KBM-7 (cell line): ENCODE results near the gene NRL.

Experiments
- DNase-seq: peaks from one replicate; pipeline ENCODE4 v3.0.0-alpha.2; 2015
- in situ Hi-C: fragments of 300-500 bp; cut with MboI; formaldehyde crosslinking; loops from 2 replicates; pipeline ENCODE4 v1.14.3; 2020; ENCODE audit warnings: low sequenced_read_pairs, low pct_unique_long_range_greater_than_20kb, mixed read lengths

Gene NRL

DNA sequence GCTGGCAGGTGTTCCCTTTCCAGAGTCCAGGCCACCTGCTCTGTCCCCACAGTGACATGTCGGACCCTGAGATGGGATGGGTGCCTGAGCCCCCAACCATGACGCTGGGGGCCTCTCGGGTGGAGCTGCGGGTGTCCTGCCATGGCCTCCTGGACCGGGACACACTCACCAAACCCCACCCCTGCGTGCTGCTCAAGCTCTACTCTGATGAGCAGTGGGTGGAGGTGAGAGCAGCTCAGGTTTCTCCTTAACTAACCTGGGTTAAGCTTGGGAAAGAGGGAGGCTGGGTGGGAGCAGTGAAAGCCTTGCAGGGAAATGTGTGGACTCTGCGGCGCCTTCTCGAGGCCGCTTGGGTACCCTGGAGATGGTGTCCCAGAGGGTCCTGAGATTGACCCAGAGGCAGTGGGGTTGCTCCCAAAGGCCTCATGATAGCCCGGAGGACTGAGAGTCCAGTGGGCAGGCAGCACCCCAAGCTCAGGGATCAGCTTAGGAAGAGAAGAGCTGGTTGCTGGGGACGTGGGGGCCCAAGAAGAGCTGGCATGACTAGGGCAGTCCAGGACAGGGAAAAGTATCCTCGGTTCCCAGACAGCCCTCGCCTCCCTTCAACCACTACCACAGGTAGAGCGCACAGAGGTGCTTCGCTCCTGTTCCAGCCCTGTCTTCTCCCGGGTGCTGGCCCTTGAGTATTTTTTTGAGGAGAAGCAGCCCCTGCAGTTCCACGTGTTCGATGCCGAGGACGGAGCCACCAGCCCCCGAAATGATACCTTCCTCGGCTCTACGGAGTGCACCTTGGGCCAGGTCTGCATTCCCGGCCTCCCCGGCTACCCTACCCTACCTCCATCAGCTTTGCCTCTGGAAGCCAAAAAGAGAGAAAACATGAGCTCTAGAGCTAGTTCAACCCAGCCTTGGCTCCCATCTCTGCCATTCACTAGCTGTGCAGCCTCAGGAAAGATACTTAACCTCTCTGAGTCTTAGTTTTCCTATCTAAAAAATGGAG lies 41.6 kb downstream of the NRL start:
- in situ Hi-C loops = no loop called here

GRCh38 chr14:24072436-24072835 lies 42.3 kb downstream of the NRL start:
- in situ Hi-C loops = no loop called here
- no peak for DNase-seq

More for the DNA sequence above, 41.6 kb downstream of the NRL start:
- no peak for DNase-seq

DNA sequence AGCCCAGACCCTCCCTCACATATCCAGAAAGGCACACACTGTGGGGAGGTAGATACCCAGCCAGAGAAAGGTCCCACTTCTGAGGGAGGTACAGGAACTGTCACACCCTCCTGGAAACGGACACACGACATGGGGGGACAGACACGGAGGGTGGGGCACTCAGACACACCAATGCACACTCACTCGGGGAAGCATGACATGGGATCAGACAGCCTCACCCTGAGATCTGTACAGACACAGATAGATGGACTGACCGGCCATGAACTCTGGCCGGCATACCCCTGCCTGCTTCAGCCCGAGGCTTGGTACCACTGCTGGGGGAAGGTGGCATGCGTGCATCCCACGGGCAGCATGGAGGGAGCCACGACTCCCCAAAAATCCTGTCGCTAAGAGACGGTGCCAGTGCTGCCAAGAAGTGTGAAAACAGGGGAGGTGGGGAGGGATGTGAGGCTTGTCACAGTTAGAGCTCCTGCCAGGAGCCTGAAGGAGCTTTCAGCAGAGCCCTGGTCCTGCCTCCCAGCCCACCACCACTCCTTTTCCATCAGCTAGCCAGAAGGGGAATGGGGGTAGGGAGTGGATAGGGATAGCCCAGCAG lies 42.8 kb downstream of the NRL start:
- no peak for DNase-seq
- in situ Hi-C loops = no loop called here

DNA sequence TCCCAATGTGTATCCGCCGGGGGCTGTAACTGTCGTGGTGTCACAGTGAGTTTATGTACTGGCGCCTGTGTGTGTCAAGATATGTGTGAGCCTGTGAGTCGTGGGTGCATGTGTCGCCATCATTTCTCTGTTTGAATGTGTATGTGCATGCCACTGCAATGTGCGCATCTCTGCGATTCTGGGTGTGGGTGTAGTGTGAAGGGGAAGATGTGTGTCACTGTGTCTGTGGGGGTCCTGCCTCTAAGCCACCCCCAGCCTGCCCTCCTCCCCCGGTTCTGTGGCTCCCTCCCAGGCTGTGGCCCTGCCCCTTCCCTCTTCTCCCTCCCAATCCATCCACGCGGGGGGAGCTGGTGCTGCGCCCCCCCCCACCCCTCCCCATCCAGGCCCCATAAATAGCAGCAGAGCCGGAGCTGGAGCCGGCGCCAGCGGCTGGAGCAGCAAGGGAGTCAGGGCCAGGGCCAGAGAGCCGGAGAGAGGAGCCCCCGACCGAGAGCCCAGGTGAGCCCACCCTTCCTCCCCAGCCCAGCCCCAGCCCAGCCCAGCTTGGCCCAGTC lies 43.5 kb downstream of the NRL start, which contains the start of gene CPNE6:
TSS of gene CPNE6 (plus strand) at position 419 of the 554 bp plus-strand sequence. CDS start 1,375 bp downstream, outside the sequence.
- DNase-seq = no peak
- in situ Hi-C loops = no loop called here

DNA sequence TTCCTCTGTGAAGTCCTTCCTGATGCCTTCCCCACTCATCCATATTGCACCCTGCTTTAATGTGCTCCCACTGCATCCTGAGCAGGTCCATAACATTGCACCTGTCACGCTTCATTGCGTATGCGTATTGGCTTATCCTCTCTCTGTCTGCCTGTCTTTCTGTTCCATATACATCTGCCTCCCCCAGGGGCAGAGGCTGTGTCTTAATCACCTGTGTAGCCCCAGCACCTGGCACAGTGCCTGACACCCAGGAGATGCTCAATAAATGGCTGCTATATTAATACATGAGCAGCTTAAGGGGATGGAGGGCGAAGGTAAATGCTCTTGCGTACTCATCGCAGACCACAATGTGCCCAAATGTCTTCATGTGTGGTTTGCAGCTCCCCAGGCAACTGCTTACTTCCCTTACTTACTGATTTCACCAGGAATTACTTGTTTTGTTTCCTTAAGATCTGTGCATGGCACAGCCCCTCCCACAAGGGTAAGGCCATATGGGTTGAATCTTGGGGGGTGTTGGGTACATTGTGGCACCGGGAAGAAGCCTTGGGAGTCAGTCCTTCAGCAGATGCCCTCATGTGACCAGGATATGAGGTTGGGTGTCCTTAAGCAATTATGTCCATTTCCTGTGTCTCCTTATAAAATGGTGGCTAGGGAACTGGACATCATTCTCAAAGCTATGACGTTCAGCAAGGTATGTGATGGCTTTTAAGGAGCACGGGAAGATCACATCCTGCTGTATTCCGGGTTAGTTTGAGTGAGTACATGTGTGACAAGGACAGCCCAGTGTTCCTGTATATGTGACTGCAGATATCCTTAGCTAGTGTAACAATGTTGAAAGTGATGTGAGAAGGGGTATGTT lies 44.2 kb downstream of the NRL start:
- in situ Hi-C loops = no loop called here
- no peak for DNase-seq

GRCh38 chr14:24069411-24069735 lies 45.4 kb downstream of the NRL start:
- no peak for DNase-seq
- in situ Hi-C loops = no loop called here

DNA sequence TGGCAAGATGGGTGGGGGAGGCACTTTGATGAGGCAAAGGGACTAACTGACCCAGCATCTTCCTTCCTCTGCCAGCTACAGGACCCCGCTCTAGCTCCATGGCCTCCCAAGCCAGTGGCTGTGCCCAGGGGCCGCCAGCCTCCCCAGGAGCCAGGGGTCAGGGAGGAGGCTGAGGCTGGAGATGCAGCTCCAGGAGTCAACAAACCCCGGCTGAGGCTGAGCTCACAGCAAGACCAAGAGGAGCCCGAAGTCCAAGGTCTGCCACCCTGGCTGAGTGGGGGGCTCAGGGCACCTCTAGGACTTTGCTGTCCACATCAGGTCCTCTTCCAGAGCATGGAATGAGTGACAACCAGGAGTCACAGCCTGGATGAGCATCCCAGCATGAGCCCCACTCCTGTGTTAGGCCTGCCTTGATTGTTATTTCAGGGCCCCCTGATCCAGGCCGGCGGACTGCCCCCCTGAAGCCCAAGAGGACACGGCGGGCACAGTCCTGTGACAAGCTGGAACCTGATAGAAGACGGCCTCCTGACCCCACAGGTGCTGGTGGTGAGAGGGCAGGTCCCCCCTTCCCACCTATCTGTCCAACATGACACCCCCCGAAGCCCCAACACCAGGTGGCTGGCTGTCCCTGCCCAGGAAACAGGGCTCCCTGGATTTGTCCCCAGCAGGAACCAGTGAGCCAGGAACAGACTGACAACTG lies 45.9 kb downstream of the NRL start:
- DNase-seq = no peak
- in situ Hi-C loops = no loop called here

GRCh38 chr14:24067133-24068082 lies 47.3 kb downstream of the NRL start:
- no peak for DNase-seq
- in situ Hi-C loops = no loop called here

- DNase-seq = no peak
- in situ Hi-C loops = no loop called here
Observed at GRCh38 chr14:24066496-24067132, 48.1 kb downstream of the NRL start.

GRCh38 chr14:24065408-24065807 lies 49.3 kb downstream of the NRL start:
- DNase-seq = no peak
- in situ Hi-C loops = no loop called here

- DNase-seq = no peak
- in situ Hi-C loops = no loop called here
Observed at GRCh38 chr14:24064856-24065255, 49.9 kb downstream of the NRL start.

DNA sequence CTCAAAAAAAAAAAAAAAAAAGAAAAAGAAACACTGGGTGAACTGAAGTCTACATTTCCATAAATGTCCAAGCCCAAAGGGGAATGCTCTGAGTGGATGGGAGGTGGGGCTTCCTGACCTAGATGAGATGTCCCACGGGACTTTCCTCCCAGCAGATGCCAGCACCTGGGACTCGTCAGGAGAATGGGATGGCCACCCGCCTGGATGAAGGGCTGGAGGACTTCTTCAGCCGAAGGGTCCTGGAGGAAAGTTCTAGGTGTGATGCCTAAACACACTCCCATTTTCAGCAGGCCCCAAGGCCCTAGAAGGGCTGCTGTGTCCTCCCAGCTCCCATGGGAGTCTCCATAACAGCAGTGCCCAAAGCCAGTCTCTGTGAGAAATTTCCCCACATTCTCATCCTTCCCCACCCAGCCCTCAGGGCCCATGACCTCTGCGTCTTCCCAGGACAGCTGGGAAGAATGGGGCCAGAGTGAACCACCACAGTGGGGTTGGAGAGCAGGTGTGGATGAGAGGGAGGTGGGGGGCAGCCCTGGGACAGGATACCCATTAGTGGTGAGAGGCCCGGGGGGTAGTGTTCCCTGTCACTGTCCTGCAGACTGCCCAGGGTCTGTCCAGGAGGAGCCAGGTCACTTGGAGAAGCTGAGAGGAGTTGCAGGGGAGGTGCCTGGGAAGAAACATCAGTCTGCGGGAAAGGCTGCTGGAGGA lies 50.5 kb downstream of the NRL start:
- DNase-seq = no peak
- in situ Hi-C loops = no loop called here

GRCh38 chr14:24063263-24063836 lies 51.4 kb downstream of the NRL start:
- DNase-seq = no peak
- in situ Hi-C loops = no loop called here

DNA sequence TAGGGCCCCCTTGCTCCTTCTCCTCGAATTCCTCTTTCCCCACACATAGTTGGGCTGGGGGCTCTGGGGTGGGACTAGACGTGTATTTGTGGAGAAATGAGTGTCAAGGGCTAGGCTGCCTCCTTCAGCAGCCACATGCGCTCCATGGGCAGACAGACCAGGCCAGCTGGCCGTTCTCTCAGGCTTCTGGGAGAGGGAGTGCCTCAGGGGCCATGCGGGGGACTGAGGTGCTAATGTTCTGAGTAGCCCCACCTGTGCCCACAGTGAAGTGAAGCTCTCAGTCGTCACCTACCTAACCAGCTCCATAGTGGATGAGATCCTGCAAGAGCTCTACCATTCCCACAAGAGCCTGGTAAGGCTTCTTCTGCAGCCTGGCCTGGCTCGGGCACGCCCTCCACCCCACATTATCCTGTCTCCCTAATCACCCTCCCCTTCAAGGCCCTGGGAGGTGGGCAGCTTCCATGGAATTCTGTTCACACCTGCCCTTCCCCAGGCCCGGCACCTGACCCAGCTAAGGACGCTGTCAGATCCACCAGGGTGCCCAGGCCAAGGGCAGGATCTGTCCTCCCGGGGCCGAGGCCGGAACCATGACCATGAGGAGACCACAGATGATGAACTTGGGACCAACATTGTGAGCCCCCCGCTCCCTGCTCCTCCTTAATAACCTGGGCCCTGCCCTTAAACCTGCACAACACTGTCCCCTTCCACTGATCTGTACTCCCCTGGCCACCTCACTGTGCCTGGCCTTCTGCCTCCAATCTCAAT lies 52.4 kb downstream of the NRL start:
- DNase-seq = no peak
- in situ Hi-C loops = no loop called here

DNA sequence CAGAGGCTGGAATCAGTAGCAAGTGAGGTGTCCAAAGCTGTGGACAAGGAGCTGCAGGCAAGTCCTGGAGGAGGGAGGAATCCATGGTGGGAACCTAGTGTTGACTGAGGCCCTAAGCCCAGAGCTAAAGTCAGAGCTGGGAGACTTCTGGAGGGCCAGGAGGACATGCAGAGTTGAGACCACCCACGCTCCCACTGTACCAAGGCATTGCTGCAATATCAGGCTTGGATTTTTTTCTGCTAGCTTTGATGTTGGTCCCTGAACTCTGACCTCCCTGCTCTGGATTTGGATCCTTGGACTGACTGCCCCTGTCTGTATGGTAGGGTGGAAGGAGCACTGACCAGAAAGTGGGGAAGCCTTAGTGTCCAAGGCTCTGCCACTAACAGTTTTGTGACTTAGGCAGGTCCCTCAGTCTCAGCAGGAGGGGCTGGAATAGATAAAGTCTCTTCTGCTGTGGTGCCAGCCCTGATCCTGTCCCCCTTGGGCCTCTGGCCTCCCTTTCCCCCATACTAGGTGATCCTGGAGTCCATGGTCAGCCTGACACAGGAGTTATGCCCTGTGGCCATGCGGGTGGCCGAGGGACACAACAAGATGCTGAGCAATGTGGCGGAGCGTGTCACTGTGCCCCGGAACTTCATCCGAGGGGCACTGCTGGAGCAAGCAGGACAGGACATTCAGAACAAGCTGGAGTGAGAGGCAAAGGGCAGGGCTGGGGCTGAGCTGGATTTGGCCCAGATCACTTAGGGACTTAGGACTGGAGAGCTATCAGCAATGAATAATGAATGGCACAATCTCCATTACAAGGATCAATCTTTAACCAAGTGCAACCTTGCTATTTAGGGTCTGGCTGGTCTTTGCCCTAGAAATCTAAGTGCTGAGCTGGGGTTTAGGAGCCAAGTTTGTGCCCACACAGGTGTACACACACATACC lies 53.5 kb downstream of the NRL start:
- in situ Hi-C loops = no loop called here
- no peak for DNase-seq
